SK-N-SH (cell line): ENCODE measurements around the gene SLC51A. TPM values are rescaled to one million over a fixed set of nuclear protein-coding genes. Genes with fewer than 3 reads are reported as not detected.

Experiments
- CTCF ChIA-PET: fragments of 300-600, 350-600 bp; formaldehyde crosslinking; extraction: SDS; loops from one replicate; lab custom pipeline; 2021; lab: Yijun Ruan, JAX
- POLR2A ChIA-PET: fragments of 350-600 bp; sonication (Branson Sonifier 250); formaldehyde crosslinking; extraction: SDS; loops from one replicate; lab custom pipeline; 2020; ENCODE audit warnings: antibody characterized with exemption, inconsistent platforms; lab: Yijun Ruan, JAX
- DNase-seq: peaks from one replicate; pipeline ENCODE4 v3.0.0; 2012
- H2AFZ ChIP-seq: fragments of 200-600 bp; sonication (generic); 2 replicates; pipeline ENCODE4 v1.8.1; 2016; ENCODE audit warnings: antibody characterized with exemption, mild to moderate bottlenecking, low read depth
- H3F3A ChIP-seq: fragments of 200-600 bp; sonication (generic); replicated peaks from 2 replicates; pipeline ENCODE3; 2016; ENCODE audit warnings: antibody characterized with exemption, mild to moderate bottlenecking; ENCODE audit not compliant: insufficient read depth
- H3K27ac ChIP-seq, 2 experiments: fragments of 200-500 bp in 1 of 2; fragments of 200-600 bp in 1 of 2; sonication (Bioruptor generic) in 1 of 2; sonication (generic), shearing (Covaris generic) in 1 of 2; 2 replicates each; pipeline versions ENCODE4 v1.5.1 to v1.6.1; 2014 to 2016; ENCODE audit warnings: low read depth in 2 of 2, inconsistent platforms in 1 of 2, low read length in 1 of 2, mild to moderate bottlenecking in 1 of 2, mixed read lengths in 1 of 2
- H3K27me3 ChIP-seq: fragments of 200-600 bp; sonication (generic), shearing (Covaris generic); 2 replicates; pipeline ENCODE4 v1.6.1; 2016; ENCODE audit warnings: mixed run types; ENCODE audit not compliant: insufficient read depth
- H3K36me3 ChIP-seq, 2 experiments: fragments of 200-500 bp in 1 of 2; fragments of 200-600 bp in 1 of 2; sonication (Bioruptor generic) in 1 of 2; sonication (generic) in 1 of 2; replicated peaks in 1 of 2; 2 replicates each; pipeline versions ENCODE3 to v1.5.1; 2014 to 2016; ENCODE audit warnings: low read length in 1 of 2, mild to moderate bottlenecking in 1 of 2; ENCODE audit not compliant: insufficient read depth in 2 of 2, control insufficient read depth in 1 of 2
- H3K4me1 ChIP-seq, 2 experiments: fragments of 200-500 bp in 1 of 2; fragments of 200-600 bp in 1 of 2; sonication (Bioruptor generic) in 1 of 2; sonication (generic), shearing (Covaris generic) in 1 of 2; 2 replicates each; pipeline versions ENCODE4 v1.5.1 to v1.6.1; 2014 to 2016; ENCODE audit warnings: low read depth in 1 of 2, low read length in 1 of 2, mixed run types in 1 of 2; ENCODE audit not compliant: insufficient read depth in 2 of 2, control insufficient read depth in 1 of 2
- H3K4me2 ChIP-seq: fragments of 200-600 bp; sonication (generic), shearing (Covaris generic); 2 replicates; pipeline ENCODE4 v1.6.1; 2017; ENCODE audit warnings: mixed run types
- H3K4me3 ChIP-seq, 2 experiments: fragments of 200-500 bp in 1 of 2; fragments of 200-600 bp in 1 of 2; sonication (Bioruptor generic) in 1 of 2; sonication (generic), shearing (Covaris generic) in 1 of 2; 2 replicates each; pipeline versions ENCODE4 v1.5.1 to v1.8.1; 2014 to 2016; ENCODE audit warnings: low read depth in 2 of 2, inconsistent platforms in 1 of 2, low read length in 1 of 2, mild to moderate bottlenecking in 1 of 2, mixed read lengths in 1 of 2, moderate library complexity in 1 of 2
- H3K79me2 ChIP-seq: fragments of 200-600 bp; sonication (generic); 2 replicates; pipeline ENCODE4 v1.8.1; 2017; ENCODE audit warnings: mild to moderate bottlenecking; ENCODE audit not compliant: insufficient read depth
- H3K9ac ChIP-seq: fragments of 200-600 bp; sonication (generic); 2 replicates; pipeline ENCODE4 v1.6.1; 2017; ENCODE audit warnings: mixed run types
- H3K9me2 ChIP-seq: fragments of 200-600 bp; sonication (generic); 2 replicates; pipeline ENCODE4 v1.6.1; 2017; ENCODE audit warnings: mixed run types
- H3K9me3 ChIP-seq: fragments of 200-600 bp; sonication (generic); 2 replicates; pipeline ENCODE4 v1.6.1; 2017; ENCODE audit warnings: mixed run types, mild to moderate bottlenecking, moderate library complexity
- H4K20me1 ChIP-seq: fragments of 200-600 bp; sonication (generic); 2 replicates; pipeline ENCODE4 v1.6.1; 2017; ENCODE audit warnings: mild to moderate bottlenecking, mixed run types; ENCODE audit not compliant: insufficient read depth
- CHD2 ChIP-seq: fragments of 150-350 bp; IDR thresholded peaks from 2 replicates; pipeline ENCODE4 v1.6.1; 2018; ENCODE audit warnings: low read length; ENCODE audit not compliant: partially characterized antibody
- CTCF ChIP-seq: fragments of 200-600 bp; sonication (generic); IDR thresholded peaks from 2 replicates; pipeline ENCODE4 v1.6.1; 2017; ENCODE audit warnings: antibody characterized with exemption, mild to moderate bottlenecking, moderate library complexity
- EP300 ChIP-seq, 2 experiments: IDR thresholded peaks; 2 replicates each; pipeline versions ENCODE4 v1.4.0 to v1.6.1; 2012; ENCODE audit warnings: borderline replicate concordance in 1 of 2, low read depth in 1 of 2, low read length in 1 of 2
- EZH2phosphoT487 ChIP-seq: fragments of 200-600 bp; sonication (generic); IDR thresholded peaks from 2 replicates; pipeline ENCODE4 v1.6.1; 2017; ENCODE audit warnings: low read depth, mixed run types, mild to moderate bottlenecking, antibody characterized with exemption, moderate library complexity, borderline replicate concordance
- FOSL2 ChIP-seq: IDR thresholded peaks from 2 replicates; pipeline ENCODE4 v1.4.0; 2012; ENCODE audit warnings: low read depth, mild to moderate bottlenecking, moderate library complexity, borderline replicate concordance
- FOXJ3 ChIP-seq: sonication (generic); formaldehyde crosslinking; IDR thresholded peaks from 2 replicates; pipeline ENCODE4 v1.5.1; 2020; ENCODE audit warnings: mild to moderate bottlenecking, missing genetic modification reagents
- GABPA ChIP-seq: IDR thresholded peaks from 2 replicates; pipeline ENCODE4 v1.4.0; 2012; ENCODE audit warnings: low read depth, mild to moderate bottlenecking
- GATA2 ChIP-seq: sonication (generic); formaldehyde crosslinking; IDR thresholded peaks from 2 replicates; pipeline ENCODE4 v1.5.0; 2020; ENCODE audit warnings: mild to moderate bottlenecking, missing genetic modification reagents
- JUND ChIP-seq: IDR thresholded peaks from 2 replicates; pipeline ENCODE4 v1.4.0; 2012
- MEF2A ChIP-seq: IDR thresholded peaks from 2 replicates; pipeline ENCODE4 v1.4.0; 2012; ENCODE audit warnings: low read depth, borderline replicate concordance
- PBX3 ChIP-seq: IDR thresholded peaks from 2 replicates; pipeline ENCODE4; 2012
- RAD21 ChIP-seq: IDR thresholded peaks from 2 replicates; pipeline ENCODE4 v1.6.1; 2012; ENCODE audit warnings: mild to moderate bottlenecking, low read length
- RCOR1 ChIP-seq: fragments of 150-350 bp; IDR thresholded peaks from 2 replicates; pipeline ENCODE4 v1.6.1; 2017; ENCODE audit warnings: antibody characterized with exemption, low read length
- RXRA ChIP-seq: IDR thresholded peaks from 2 replicates; pipeline ENCODE4 v1.4.0; 2012; ENCODE audit warnings: low read depth, mild to moderate bottlenecking, borderline replicate concordance
- SIN3A ChIP-seq: IDR thresholded peaks from 2 replicates; pipeline ENCODE4 v1.6.1; 2012; ENCODE audit warnings: low read depth, mild to moderate bottlenecking, low read length, moderate library complexity, borderline replicate concordance
- TAF1 ChIP-seq: IDR thresholded peaks from 2 replicates; pipeline ENCODE4 v1.6.1; 2012; ENCODE audit warnings: low read depth, mild to moderate bottlenecking, low read length, moderate library complexity, borderline replicate concordance
- TEAD4 ChIP-seq: IDR thresholded peaks from 2 replicates; pipeline ENCODE4 v1.4.0; 2012; ENCODE audit warnings: mild to moderate bottlenecking, borderline replicate concordance; ENCODE audit not compliant: insufficient read depth
- USF1 ChIP-seq: IDR thresholded peaks from 2 replicates; pipeline ENCODE4 v1.4.0; 2012; ENCODE audit warnings: low read depth, borderline replicate concordance
- WGBS: methylation state at CpG from one replicate; pipeline ENCODE4 v1.1.6; 2017; ENCODE audit warnings: low lambda C conversion rate; 5-methylcytosine and 5-hydroxymethylcytosine counted together
- polyA plus RNA-seq, 3 experiments: library from polyadenylated mRNA; depleted of rRNA; stranded (reverse); fragments of >200 nt; gene quantifications; 2 replicates each; pipeline ENCODE4 v1.2.3, GENCODE V29; 2012

The SLC51A gene
- polyA plus RNA-seq, 1 of the 3 experiments (the other 2 are of a cell fraction): not detected

- POLR2A ChIA-PET: no interaction called here
- TF ChIP-seq EZH2phosphoT487: no peak
- TF ChIP-seq FOXJ3: no peak
- TF ChIP-seq EP300 (IDR thresholded peaks at IDR 0.05; ENCODE audit: borderline replicate concordance in 1 of 2, low read depth in 1 of 2, low read length in 1 of 2): no peak
- no peak for TF ChIP-seq RAD21
- TF ChIP-seq JUND: no peak
- TF ChIP-seq TEAD4: no peak
- TF ChIP-seq PBX3: no peak
- no peak for TF ChIP-seq CTCF
- TF ChIP-seq CHD2: no peak
- TF ChIP-seq USF1: no peak
- TF ChIP-seq TAF1: no peak
- TF ChIP-seq MEF2A: no peak
- TF ChIP-seq SIN3A: no peak
- no peak for TF ChIP-seq GATA2
- TF ChIP-seq GABPA: no peak
- TF ChIP-seq FOSL2: no peak
- no peak for TF ChIP-seq RCOR1
- TF ChIP-seq RXRA: no peak
- no peak overlapping the region for H3K4me2 ChIP-seq
- H3K36me3 ChIP-seq: no peaks in the 10 kb centered on the region
- no peak overlapping the region for H3K27ac ChIP-seq
- H3K27me3 ChIP-seq: no peaks in the 10 kb centered on the region
- WGBS: 82% methylated on average over 6 of the region's 6 CpGs
- no peaks in the 10 kb centered on the region for H3F3A ChIP-seq
- H3K9me3 ChIP-seq: no peaks in the 10 kb centered on the region
- peaks cover 0 to 10% of the 10 kb centered on the region in 2 experiments; a peak in 2 of 4 replicates for H3K4me1 ChIP-seq
- H3K79me2 ChIP-seq: no peaks in the 10 kb centered on the region
- CTCF ChIA-PET: interaction anchor here (0.8 to 1.8 kb wide), 3 partner anchors 13 to 105 kb away, joined by 3 to 4 read pairs (median 3); no protein-coding TSS in a partner anchor
- no peak overlapping the region for H2AFZ ChIP-seq
- H3K9ac ChIP-seq: no peak overlapping the region
- no peak for DNase-seq
- H4K20me1 ChIP-seq: no peaks in the 10 kb centered on the region
- H3K4me3 ChIP-seq: no peak overlapping the region
- no peaks in the 10 kb centered on the region for H3K9me2 ChIP-seq
Observed at GRCh38 chr3:196178993-196179379, 37.3 kb upstream of the SLC51A start.
